GM21515 (cell line): ENCODE data around the gene VMP1.
"Not testable (repeated sequence)": the region's sequence is repeated elsewhere in the genome, so short reads cannot be mapped to it uniquely, and the experiment has no call there.

Experiments used
- ATAC-seq: cut with Tn5 transposase; IDR thresholded peaks from one replicate; pipeline ENCODE4 v1.9.1; 2021; ENCODE audit not compliant: unreplicated experiment

Gene VMP1

DNA sequence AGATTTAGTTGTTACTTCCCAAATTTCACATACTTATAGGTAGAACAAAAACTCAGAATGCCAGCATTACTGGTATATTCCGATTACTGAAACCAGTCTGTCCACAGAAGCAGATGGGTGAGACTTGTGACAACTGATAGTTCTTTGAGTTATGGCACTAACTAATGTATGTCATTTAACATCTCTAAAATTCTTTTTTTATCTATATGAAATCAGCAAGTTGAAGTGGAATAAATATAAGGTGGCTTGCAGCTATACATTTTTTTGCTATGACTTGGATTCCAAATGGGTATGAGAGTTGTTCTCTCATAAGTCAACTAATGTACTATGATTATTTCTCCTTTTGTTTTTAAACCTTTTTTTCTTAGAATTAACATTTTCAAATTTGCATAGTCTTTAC is 69.1 kb downstream of the VMP1 start:
- no peak for ATAC-seq

DNA sequence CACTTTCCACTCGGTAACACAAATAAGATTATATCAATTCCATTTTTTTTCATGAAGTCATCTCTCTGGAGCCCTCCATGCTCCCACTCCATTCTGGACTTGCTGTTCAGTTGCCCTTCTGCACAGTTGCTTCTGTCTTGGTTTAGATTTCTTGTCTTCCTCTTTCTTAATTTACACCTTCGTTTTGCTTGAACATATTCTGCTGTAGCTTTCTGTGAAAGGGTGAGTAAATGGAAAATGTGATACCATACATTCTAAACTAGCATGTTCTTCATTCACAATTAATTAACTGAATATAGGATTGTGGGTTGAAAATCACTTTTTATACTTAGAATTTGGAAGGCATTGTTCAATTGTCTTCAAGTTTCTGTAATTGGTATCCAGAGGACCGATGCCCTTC is 69.6 kb downstream of the VMP1 start:
- ATAC-seq, result no peak

GRCh38 chr17:59778996-59779395 is 71.5 kb downstream of the VMP1 start:
- ATAC-seq, result no peak

DNA sequence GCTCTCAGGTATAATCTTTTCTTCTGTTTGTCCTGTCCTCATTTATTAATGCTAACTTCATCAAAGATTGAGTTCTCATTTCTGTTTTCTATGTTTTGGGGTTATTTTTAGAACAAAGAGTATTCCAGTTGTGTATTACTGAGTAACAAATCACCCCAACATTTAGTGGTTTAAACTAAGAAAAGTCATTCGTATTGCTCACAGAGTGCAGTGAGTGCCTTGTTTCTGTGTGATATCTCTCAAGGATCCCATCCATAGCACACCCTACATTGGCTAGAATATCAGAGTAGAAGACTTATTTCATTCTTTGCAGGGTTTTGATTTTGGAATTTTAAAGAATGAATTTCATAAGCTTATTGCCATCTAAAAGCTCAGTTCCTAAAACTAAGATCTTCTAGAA is 72.1 kb downstream of the VMP1 start:
- no peak for ATAC-seq

DNA sequence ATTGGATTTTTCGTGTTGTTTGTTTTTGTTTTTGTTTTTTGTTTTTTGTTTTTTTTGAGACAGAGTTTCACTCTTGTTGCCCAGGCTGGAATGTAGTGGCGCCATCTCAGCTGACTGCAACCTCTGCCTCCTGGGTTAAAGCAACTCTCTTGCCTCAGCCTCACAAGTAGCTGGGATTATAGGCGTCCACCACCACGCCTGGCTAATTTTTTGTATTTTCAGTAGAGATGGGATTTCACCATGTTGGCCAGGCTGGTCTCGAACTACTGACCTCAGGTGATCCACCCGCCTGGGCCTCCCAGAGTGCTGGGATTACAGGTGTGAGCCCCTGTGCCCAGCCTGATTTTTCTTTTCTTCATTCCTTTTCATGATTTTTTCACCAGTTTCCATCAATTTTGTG is 73.1 kb downstream of the VMP1 start:
- not testable (repeated sequence) for ATAC-seq

DNA sequence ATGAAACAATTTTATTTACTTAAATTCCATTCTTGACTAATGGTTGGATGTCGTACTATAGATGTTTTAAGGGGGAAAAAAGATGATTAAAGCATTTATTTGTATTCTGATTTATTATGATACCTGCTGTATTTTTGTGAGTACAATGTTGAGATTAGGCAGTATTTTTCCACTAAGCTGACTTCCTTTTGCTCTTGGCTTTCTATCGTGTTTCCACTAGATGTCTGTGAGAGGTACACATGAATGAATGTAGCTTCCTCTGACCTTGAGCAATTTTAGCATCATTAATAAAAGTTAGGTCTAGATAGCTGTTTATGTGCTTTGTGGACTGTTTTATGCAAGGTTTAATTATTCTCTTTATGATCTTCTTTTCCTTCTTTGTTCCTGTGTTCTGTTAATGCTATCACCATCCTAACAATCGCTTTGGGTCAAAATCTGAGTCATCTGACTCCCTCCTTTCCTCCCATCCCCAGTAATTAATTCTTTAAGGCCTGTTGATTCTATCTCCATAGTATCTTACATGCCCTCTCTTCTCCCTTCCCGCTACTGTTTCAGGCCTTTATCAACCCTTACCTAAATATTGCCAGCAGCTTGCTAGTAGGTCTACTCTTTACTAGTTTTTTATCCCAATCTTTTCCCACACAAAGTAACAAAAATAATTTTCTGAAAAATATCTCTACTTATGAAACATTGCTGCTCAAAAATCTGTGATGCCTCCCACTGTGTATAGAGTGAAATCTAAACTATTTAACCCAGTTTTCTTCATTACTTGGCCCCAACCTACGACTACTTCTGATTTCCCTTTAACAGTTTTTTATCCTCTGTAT is 76.0 kb downstream of the VMP1 start:
- ATAC-seq, result no peak

DNA sequence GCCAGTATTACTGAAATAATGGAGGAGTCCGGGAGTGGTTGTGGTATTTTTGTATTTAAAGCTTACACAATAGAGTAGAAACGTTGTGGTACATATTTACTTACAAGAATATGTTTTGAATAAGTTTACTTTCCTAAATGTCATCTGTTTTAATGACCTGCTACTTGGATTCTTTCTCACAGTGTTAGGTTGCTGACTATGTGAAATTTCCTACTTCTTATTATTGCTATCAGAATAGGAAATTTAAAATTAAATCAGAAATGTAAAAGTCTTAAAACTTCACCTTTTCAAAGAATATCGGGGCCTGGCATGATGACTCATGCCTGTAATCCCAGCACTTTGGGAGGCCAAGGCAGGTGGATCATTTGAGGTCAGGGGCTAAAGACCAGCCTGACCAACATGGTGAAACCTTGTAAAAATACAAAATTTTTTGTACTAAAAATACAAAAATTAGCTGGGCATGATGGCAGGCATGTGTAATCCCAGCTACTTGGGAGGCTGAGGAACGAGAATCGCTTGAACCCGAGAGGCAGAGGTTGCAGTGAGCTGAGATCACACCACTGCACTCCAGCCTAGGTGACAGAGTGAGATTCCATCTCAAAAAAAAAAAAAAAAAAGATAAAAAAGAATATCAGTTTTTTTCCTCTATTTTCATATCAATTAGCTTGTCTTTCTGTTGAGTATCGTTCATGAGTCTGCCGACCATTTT is 77.8 kb downstream of the VMP1 start:
- ATAC-seq, result no peak

- ATAC-seq, result no peak
These were observed 78.7 kb downstream of the VMP1 start for GRCh38 chr17:59786213-59786535.

DNA sequence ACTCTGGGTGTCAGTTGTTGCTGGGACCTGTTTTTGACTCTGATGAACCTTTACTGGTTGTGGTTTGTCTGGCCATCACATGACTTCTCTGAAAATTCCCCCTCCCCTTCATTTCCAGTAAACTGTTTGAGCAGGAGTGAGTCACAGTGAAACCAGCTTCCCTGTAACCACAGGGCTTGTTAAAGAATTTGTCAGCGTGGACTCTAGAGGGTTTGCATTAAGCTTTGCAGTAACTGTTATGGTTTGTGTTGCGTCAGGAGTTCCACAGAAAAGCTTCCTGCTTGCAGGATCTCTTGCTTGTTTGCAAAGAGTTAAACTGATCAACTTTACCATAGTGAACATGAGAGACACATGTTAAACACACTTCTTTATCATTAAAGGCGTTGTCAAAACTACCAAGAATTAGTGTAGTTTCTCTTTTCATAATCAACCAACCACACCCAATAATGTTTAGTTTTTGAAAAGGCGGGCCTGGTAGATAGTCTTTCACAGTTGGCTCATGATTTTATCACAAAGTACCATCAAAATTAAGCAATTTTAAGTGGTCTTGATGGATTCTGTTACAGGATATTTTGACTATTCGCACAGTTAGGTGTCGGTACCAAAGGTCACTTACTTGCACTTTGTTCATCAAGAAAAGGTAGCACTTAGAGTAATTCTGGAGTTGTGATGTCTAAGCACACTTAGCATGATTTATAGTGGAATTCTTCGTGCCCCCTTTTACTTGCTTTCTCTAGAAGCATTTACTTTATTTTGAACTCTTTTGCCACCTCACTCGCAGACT is 79.3 kb downstream of the VMP1 start:
- ATAC-seq, result peak; percentile 88

GRCh38 chr17:59789849-59790248 is 82.4 kb downstream of the VMP1 start:
- ATAC-seq, result not testable (repeated sequence)

DNA sequence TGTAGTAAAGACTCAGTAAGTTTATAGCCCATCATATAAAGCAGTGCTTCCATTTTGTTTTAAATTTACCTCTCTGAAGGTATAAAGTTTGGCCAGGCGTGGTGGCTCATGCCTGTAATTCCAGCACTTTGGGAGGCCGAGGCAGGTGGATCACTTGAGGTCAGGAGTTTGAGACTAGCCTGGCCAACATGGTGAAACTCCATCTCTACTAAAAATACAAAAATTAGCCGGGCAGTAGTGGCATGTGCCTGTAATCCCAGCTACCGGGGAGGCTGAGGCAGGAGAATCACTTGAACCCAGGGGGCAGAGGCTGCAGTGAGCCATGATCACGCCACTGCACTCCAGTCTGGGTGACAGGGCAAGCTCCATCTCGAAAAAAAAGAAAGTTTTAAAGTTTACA is 83.0 kb downstream of the VMP1 start:
- ATAC-seq, result not testable (repeated sequence)

DNA sequence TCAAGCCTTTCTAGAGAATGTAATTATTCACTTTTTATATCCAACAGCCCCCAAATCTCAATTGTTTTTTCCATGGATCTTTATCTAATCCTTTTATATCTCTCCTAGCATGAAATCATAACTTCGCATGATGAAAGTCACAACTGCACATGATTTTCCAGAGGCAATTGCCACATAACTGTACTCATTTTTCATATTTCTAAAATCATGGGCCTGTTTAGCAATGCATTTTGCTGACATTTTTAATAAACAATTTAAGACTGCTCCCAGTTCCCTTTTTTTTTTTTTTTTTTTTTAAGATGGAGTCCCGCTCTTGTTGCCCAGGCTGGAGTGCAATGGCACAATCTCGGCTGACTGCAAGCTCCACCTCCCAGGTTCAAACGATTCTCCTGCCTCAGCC is 83.5 kb downstream of the VMP1 start:
- no peak for ATAC-seq

GRCh38 chr17:59791603-59792457 is 84.4 kb downstream of the VMP1 start:
- no peak for ATAC-seq

DNA sequence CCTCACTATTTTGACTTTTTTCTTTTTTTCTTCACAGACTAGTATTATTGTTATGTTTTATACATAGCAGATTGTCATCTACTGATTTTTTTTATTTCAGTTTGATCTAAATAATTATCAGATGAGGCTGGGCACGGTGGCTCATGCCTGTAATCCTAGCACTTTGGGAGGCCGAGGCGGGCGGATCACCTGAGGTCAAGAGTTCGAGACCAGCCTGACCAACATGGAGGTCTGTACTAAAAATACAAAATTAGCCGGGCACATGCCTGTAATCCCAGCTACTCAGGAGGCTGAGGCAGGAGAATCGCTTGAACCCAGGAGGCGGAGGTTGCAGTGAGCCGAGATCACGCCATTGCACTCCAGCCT is 85.0 kb downstream of the VMP1 start:
- not testable (repeated sequence) for ATAC-seq

DNA sequence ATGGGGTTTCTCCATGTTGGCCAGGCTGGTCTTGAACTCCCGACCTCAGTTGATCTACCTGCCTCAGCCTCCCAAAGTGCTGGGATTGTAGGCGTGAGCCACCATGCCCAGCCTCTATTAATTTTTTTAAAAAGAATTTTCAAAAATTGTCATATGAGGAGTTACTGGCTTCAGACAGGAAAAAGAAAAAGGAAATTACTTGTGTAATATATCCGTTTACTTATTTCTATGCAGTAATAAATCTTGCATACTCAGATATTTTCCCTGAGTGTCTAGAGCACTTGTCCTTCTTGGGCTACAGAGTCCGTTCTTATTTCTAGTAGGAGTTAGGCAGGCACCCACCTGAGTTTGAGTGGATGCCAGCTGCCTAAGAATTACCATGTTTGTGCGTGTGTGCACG is 85.8 kb downstream of the VMP1 start:
- ATAC-seq, result no peak

DNA sequence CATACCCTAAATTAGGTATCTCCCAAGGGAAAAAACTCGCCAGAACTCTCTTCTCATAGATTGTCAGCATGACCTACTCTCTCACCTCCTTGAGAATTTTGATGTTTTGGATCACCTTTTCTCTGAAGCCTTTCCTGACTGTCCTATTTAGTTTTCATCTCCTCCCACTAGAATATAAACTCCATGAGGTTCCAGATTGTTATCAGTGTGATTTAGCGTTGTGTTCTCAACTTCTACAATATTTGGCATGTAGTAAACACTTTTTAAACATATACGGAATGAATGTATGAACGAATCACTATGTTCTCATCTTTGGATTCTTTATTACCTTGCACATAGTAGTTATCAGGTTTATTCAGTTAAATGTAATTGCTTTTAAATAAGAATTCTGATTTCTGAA is 88.7 kb downstream of the VMP1 start:
- no peak for ATAC-seq

GRCh38 chr17:59796785-59797205 is 89.3 kb downstream of the VMP1 start:
- no peak for ATAC-seq

GRCh38 chr17:59798111-59798510 is 90.7 kb downstream of the VMP1 start:
- ATAC-seq, result no peak

GRCh38 chr17:59800530-59800942 is 93.1 kb downstream of the VMP1 start:
- no peak for ATAC-seq

GRCh38 chr17:59802160-59802559 is 94.7 kb downstream of the VMP1 start:
- no peak for ATAC-seq

DNA sequence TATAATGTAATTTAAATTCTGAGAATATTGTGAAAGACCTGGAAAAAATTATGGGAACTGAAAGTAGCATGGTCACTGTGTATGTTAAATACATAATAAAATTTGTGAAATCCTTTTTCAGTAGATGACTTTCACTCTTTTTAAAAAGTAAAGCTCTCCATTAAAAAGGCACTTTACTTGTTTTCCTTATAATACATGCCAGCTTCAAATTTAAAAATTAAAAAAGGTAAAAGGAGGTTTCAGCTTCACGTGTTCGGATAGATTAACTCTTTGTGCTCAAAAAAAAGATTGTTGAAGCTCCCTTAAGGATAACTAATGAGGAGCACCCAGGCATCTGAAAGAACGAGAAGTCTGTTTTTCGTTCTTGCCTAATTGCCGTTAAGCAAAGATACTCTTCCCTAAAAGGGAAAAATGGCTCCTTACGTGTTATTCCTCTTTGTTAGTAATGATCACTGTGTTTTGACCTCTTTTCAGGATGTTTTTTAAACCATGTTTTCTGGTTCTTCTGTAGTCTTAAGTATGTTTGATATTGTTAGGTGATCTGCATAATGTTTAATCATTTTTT is 97.5 kb downstream of the VMP1 start:
- ATAC-seq, result no peak
